GM15510 (cell line): ENCODE data around the gene SLC46A1.
A peak's percentile ranks its signal among the peaks of the same experiment; 100 is the strongest.

Source experiments
- POLR2A ChIP-seq: IDR thresholded peaks from 3 replicates; pipeline ENCODE4 v1.6.1; 2011; ENCODE audit warnings: borderline replicate concordance; ENCODE audit not compliant: insufficient read length; ENCODE audit errors: extremely low read depth

The SLC46A1 gene

DNA sequence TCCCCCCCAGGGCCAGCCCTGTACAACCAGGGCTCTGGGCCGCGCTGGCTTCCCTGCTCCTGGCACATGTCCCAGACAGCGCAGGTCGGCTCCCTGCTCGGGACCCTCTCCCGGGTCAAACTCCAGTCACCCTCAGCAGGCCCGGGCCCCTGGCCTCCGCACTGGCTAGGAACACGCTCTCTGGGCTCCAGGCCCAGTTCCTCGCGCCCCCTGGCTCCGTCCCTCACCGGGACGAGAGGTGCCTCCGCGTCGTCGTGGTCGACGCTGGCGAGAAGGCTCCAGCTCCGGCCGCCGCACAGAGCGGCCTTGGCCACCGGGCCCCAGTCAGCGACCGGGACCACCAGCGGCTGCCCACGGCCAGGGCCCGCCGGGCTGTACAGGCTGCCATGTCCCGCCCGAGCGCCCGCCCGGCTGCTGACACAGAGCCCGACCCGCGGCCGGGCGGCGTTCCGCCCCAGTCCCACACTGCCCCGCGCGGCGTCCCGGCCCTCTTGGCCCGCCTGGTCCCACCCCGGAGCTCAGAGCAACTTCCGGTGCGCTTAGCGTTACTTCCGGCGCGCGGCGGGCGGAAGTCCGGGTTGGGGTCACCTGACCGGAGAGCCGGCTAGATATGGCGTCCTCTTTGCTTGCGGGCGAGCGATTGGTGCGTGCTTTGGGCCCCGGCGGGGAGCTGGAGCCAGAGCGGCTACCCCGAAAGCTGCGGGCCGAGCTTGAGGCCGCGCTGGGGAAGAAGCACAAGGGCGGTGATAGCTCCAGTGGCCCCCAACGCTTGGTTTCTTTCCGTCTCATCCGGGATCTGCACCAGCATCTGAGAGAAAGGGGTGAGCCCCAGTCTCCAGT lies 48.7 kb downstream of the SLC46A1 start, which contains the start of gene POLDIP2:
Gene POLDIP2, minus strand, starts transcription at position 467 of the 840 bp plus-strand sequence. Its CDS starts 79 bp downstream, at position 388.
- peak; percentile 97 for TF ChIP-seq POLR2A

DNA sequence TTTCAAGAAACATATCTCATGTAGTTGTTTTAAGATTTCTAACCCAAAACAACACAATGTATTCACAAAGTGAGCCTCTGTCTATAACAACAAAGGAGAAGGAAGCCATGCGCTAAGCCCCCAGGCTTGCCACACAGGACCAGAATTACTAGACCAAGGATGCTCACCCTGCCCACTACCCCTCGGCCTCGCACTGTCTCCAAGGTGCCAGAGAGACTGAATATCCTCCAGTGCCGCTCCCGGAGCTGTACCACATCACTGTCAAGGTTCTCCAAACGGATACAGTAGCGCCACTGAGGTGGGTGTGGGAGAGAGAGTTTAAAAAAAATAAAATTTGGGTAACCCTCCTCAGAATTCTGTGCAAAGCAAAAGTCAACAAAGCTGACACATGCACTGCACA lies 55.7 kb downstream of the SLC46A1 start:
- TF ChIP-seq POLR2A = no peak

DNA sequence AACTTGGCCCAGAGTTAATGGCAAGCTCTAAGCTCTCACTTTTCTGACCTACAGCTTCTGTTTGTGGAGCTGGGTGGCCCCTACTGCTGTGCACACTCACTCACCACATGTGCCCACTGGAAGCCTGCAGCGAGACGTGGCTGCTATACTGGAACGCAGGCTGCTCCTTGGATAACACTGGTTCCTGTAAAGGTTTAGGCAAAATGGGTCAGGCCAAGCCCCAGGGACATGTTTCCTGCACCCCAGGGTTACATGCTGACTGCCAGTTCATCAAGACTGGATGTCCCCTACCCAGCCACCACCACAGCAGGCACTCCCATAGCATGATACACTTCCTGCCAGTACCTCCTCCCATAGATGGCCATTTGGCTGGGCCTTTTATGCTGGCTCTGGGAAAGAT lies 57.0 kb downstream of the SLC46A1 start:
- TF ChIP-seq POLR2A = no peak

GRCh38 chr17:28347261-28347891 lies 58.6 kb downstream of the SLC46A1 start:
- no peak for TF ChIP-seq POLR2A

GRCh38 chr17:28346746-28347246 lies 59.2 kb downstream of the SLC46A1 start:
- no peak for TF ChIP-seq POLR2A

- TF ChIP-seq POLR2A = no peak
These were observed 59.8 kb downstream of the SLC46A1 start for GRCh38 chr17:28346199-28346580.

DNA sequence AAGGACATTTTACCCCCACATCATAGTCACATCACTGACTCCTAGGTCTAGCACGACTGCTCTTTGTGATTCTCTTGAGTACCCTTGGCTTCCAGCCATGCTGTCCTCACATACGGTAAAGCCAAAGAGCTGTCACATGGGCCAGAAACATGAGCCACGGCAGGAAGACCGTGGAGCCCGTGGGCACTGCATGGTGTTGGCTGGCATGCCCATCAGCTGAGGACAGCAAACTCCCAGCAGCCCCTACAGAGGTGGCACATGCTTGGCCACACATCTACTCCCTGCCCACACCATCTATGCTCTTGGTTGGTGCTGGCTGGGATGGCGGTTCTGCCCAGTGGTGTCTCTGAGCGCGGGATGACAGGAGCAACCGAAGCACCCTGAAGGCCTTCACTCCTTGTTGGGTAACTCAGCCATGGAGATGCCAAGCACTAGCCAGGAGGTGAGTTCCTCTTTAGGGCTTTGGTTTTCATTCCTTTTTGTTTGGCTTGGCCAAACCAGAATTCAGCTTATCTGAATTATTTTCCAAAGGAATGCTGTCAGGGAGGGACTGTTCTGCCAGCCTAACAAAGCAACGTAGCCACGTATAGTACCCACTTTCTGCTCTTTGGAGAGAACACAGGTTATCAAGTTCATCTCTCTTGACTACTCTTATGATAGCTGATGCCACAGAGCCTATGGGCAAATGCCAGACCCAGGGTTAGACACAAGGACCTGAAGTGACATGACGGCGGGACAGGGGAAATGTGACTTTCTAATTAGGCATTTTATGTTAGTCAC lies 60.4 kb downstream of the SLC46A1 start:
- peak; percentile 17 for TF ChIP-seq POLR2A
